Fibroblast of villous mesenchyme (primary cell): ENCODE data around the gene RARG. TPM values are rescaled to one million over a fixed set of nuclear protein-coding genes. Genes with fewer than 3 reads are reported as not detected.
A peak's percentile ranks its signal among the peaks of the same experiment; 100 is the strongest.

Source experiments
- DNase-seq: peaks from one replicate; pipeline ENCODE4 v3.0.0-alpha.2; 2010; ENCODE audit warnings: low read depth
- H3K4me3 ChIP-seq: 2 replicates; pipeline ENCODE4 v1.5.1; 2011; ENCODE audit warnings: low read depth, mild to moderate bottlenecking, low read length
- total RNA-seq: library from RNA; depleted of rRNA; stranded (reverse); fragments of >200 nt; gene quantifications from 2 replicates; pipeline ENCODE4 v1.2.3, GENCODE V29; 2012
- TF ChIP-seq, protein P1 (sequence below): IDR thresholded peaks from 2 replicates; pipeline ENCODE4 v1.5.1; 2012; ENCODE audit warnings: low read depth, mild to moderate bottlenecking, low read length; ENCODE audit not compliant: insufficient read depth

Gene RARG
- total RNA-seq, 1 donor: 29.4 TPM

DNA sequence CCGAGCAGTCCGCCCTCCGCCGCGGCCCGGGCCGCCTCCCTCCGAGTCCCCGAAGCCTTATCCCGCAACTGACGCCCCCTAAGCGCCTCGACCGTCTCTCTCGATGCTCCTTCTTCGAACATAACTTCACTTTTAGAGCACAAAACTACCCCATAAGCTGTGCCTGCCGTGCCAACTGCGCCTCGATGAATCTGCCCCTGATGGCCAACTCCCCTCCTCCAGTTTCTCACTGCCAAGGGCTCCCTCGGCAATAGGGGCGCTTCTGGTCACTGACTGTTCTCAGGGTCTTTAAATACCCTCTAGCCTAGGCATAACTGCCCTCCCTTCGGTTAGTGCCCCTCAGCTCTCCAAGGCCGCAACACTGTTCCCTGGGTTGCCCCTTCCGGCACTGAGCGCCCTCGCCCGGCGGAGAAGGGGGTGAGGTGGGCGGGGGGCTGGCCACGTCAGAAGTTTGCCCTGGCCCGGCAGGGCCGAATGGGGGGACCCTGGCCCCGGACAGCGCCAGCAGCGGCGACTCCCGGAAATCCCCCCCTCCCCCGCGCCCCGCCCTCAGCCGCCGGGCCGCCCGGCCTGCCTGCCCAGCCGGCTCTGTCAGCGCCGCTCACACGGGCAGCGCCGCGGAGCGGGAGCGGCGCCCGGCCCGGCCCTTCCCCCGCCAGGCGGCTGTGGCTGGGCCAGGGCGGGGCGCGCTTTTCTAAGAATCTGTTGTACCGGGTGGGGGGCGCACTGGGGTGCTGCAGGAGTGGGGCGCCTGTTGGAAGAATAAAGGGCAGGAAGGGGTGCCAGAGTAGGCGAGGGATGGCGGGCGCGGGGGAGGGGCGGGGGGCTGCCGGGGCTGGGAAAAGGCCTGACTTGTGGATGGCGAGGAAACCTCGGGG lies 10.6 kb downstream of the RARG start:
- TF ChIP-seq, protein P1, sequence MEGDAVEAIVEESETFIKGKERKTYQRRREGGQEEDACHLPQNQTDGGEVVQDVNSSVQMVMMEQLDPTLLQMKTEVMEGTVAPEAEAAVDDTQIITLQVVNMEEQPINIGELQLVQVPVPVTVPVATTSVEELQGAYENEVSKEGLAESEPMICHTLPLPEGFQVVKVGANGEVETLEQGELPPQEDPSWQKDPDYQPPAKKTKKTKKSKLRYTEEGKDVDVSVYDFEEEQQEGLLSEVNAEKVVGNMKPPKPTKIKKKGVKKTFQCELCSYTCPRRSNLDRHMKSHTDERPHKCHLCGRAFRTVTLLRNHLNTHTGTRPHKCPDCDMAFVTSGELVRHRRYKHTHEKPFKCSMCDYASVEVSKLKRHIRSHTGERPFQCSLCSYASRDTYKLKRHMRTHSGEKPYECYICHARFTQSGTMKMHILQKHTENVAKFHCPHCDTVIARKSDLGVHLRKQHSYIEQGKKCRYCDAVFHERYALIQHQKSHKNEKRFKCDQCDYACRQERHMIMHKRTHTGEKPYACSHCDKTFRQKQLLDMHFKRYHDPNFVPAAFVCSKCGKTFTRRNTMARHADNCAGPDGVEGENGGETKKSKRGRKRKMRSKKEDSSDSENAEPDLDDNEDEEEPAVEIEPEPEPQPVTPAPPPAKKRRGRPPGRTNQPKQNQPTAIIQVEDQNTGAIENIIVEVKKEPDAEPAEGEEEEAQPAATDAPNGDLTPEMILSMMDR: peak; percentile 26

DNA sequence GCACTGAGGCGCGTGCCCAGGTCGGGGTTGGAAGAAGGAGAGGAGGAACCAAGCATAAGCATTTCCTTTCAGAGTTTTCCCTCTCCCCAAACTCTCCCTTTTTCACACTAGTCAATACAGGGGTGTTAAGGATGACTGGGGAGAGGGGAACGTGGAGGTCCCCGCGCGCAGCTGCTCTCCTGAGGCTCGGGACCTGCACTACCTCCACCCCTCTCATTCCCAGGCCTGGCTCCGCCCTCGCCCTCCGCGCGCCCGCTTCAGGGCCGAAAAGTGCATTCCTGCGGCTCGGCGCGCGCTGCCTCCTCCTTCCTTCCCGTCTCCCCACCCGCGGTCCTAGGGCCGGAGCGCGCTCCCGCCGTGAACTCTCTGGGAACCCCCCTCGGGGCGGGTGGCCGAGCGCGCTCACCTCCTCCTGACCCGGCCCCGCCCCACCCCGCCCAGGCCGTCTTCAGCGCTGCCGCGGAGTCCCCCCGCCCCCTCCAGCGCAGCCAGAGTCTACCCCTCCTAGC lies 11.3 kb downstream of the RARG start:
- peak overlapping the region; percentile 75 for H3K4me3 ChIP-seq
- TF ChIP-seq, protein P1: no peak
- DNase-seq: peak; percentile 95

More for the DNA sequence above, 10.6 kb downstream of the RARG start:
- H3K4me3 ChIP-seq: peak overlapping the region; percentile 58
- DNase-seq: peak; percentile 76

DNA sequence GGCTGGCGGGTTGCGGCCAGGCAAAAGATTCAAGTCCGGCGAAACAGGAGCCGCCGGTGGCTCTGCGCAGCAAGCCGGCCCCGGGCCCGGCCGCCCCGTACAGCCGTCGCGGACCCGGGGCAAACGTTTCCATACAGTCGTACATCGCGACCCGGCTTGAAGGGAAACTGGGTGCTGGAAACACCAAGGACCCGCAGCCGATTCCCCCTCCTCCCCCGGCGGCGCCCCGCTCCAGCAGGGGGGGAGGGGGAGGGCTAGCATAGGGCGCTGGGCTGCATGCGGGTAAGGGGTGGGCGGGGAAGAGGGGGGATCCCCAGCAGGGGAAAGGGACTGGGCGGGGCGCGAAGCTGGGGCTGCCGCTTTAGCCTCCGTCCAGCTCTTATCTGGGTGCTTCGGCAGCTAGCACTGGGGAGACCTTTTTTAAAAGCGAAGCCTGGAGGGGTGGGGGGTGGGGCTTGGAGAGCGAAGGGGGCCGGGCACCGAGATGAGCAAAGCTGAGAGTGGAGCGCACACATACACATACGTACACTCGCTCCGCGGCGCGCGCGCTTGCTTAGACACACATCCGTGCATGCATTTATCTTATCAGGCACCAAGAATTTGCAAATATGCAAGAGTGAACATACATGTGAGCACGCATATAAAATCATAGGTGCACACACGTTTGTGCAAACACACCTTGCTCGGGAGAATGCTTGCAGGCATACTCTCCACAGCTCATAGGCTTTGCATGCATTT lies 11.9 kb downstream of the RARG start:
- H3K4me3 ChIP-seq: peak overlapping the region; percentile 75
- peak; percentile 82 for DNase-seq
- TF ChIP-seq, protein P1: no peak

DNA sequence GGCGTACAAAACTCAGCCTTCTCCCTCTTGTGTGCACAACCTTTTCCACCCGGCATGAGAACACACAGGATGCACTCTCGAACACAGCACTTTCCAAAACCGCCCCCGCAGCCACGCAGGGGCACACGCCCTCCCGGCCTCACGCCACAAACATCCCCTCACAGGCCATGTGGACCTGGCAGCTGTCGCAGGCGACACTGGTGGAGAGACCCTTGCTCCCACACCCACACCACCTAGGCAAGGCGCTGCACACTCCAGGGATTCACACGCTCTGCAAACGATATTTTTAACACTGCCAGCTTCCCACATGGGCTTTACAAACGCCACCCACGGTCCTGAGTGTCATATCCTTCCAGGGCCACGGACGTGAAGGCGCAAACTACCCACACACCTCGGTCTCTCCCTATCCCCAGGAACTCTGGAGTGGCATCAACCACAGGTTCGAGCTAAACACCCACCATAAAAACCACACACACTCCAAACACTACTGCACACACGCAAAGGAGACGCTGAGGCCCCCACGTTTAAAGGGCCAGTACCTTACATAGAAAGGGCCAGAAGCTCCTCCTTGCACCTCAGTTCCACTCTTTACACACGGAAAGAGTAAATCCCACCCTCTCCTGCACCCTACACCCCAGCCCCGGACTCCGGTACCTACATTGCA lies 12.6 kb downstream of the RARG start:
- TF ChIP-seq, protein P1: no peak
- DNase-seq: peak; percentile 55
- peak overlapping the region; percentile 75 for H3K4me3 ChIP-seq

DNA sequence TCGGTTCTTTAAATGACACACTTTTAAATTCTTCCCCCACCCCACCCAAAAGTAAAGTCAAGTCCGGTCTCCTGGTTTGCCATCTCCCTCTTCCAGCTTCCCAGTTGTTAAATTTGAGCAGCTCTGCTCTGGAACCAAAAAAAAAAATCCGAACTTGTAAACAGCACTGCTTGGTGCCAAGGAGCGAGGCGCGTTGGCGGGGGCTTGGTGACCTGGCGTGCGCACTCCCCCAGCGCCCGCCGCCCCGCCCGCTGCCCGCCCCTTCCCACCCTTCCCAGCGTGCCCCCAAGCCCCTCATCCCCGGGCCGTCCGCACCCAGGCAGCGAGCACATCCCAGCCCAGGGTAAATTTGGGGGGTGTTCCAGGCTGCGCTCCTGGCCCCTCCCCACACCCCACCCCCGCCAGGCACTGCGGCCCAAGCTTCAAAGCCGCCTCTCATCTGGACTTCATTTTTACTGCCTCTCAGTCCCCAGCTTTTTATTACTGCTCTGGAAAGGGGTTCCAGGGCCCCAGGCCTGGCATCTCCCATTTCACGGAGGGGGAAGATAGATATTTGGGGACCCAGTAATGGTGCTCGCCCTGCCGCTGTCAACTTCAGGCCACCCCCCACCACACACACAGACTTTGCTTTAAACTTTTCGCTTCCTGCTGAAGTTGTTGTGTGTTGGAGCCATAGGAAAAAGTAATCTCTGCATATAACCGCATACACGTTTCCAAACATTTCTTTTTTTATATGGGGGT lies 13.3 kb downstream of the RARG start:
- peak overlapping the region; percentile 75 for H3K4me3 ChIP-seq
- TF ChIP-seq, protein P1: no peak
- DNase-seq: peak; percentile 30

DNA sequence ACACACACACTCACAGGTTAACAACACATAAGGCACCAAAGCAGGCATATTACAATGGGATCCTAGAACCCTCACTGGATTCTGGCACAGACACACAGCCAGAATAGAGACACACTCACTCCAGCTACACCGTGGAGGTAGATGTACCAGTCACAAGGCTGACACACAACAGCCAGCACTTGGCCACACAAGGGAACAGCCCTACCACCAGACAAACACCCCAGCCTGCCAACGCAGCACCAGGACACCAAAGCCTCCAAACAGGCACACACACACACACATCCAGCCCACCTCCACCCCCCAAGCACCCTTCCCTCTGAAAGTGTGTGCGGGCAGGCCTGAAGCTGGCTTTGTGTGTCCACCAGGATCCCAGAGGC lies 14.1 kb downstream of the RARG start:
- peak overlapping the region; percentile 75 for H3K4me3 ChIP-seq
- DNase-seq: no peak

More for the DNA sequence above, 14.1 kb downstream of the RARG start:
- TF ChIP-seq, protein P1: no peak
